DND-41 (cell line): ENCODE results near the gene PRSS16.
A peak's percentile ranks its signal among the peaks of the same experiment; 100 is the strongest.

Experiments used
- ATAC-seq: fragments of 200-7000 bp; cut with Tn5 transposase; 3 replicates; pipeline ENCODE4 v1.9.1; 2021; ENCODE audit warnings: low read depth; ENCODE audit not compliant: insufficient read depth
- DNase-seq: peaks from one replicate; pipeline ENCODE4 v3.0.0-alpha.2; 2020
- H2AFZ ChIP-seq: 2 replicates; pipeline ENCODE4 v1.6.0; 2012; ENCODE audit warnings: low read depth, low read length
- H3K27ac ChIP-seq: 2 replicates; pipeline ENCODE4 v1.5.1; 2012; ENCODE audit warnings: low read length, inconsistent platforms
- H3K27me3 ChIP-seq: fragments of 200-600 bp; sonication (generic); 2 replicates; pipeline ENCODE4 v1.6.0; 2012; ENCODE audit warnings: low read length, mild to moderate bottlenecking, inconsistent platforms; ENCODE audit not compliant: insufficient read depth, poor library complexity
- H3K36me3 ChIP-seq: 2 replicates; pipeline ENCODE4 v1.5.1; 2012; ENCODE audit warnings: low read length, inconsistent platforms; ENCODE audit not compliant: insufficient read depth
- H3K4me1 ChIP-seq: 2 replicates; pipeline ENCODE4 v1.5.1; 2012; ENCODE audit warnings: mild to moderate bottlenecking, low read length; ENCODE audit not compliant: insufficient read depth
- H3K4me2 ChIP-seq: 2 replicates; pipeline ENCODE4 v1.6.0; 2012; ENCODE audit warnings: mild to moderate bottlenecking, moderate library complexity, low read length, inconsistent platforms; ENCODE audit not compliant: insufficient read depth
- H3K4me3 ChIP-seq, 2 experiments: fragments of 200-600 bp in 1 of 2; shearing (Covaris generic) in 1 of 2; 2 replicates each; pipeline ENCODE4 v1.5.1; 2012 to 2016; ENCODE audit warnings: inconsistent platforms in 2 of 2, low read length in 2 of 2, mild to moderate bottlenecking in 2 of 2, low read depth in 1 of 2, moderate library complexity in 1 of 2
- H3K79me2 ChIP-seq: 2 replicates; pipeline ENCODE4 v1.6.0; 2012; ENCODE audit warnings: low read length, inconsistent platforms; ENCODE audit not compliant: insufficient read depth
- H3K9ac ChIP-seq: 2 replicates; pipeline ENCODE4 v1.6.0; 2012; ENCODE audit warnings: low read depth, mild to moderate bottlenecking, inconsistent platforms, low read length, moderate library complexity
- H3K9me3 ChIP-seq: 2 replicates; pipeline ENCODE4 v1.5.1; 2012; ENCODE audit warnings: low read length, moderate library complexity, mild to moderate bottlenecking, inconsistent platforms; ENCODE audit not compliant: insufficient read depth, severe bottlenecking
- H4K20me1 ChIP-seq: 2 replicates; pipeline ENCODE4 v1.6.0; 2012; ENCODE audit warnings: low read length; ENCODE audit not compliant: insufficient read depth
- EZH2 ChIP-seq: IDR thresholded peaks from 3 replicates; pipeline ENCODE4 v1.6.1; 2012; ENCODE audit warnings: borderline replicate concordance, low read depth, mild to moderate bottlenecking, moderate library complexity, low read length, inconsistent platforms; ENCODE audit not compliant: severe bottlenecking
- TF ChIP-seq, protein P1 (sequence below): IDR thresholded peaks from 2 replicates; pipeline ENCODE4 v1.5.1; 2012; ENCODE audit warnings: borderline replicate concordance, low read length, moderate library complexity, mild to moderate bottlenecking; ENCODE audit not compliant: poor library complexity, severe bottlenecking; ENCODE audit errors: extremely low read depth

PRSS16 gene

GRCh38 chr6:27247133-27247836 lies at the start of gene PRSS16:
TSS of gene PRSS16 (plus strand) at chr6:27247701. CDS start at chr6:27247738, 37 bp downstream.
- H3K4me1 ChIP-seq: no peaks in the 10 kb centered on the region
- no peak within 1 kb of the TSS for H3K9ac ChIP-seq
- H3K79me2 ChIP-seq: no peaks in the 10 kb centered on the region
- TF ChIP-seq, protein P1, sequence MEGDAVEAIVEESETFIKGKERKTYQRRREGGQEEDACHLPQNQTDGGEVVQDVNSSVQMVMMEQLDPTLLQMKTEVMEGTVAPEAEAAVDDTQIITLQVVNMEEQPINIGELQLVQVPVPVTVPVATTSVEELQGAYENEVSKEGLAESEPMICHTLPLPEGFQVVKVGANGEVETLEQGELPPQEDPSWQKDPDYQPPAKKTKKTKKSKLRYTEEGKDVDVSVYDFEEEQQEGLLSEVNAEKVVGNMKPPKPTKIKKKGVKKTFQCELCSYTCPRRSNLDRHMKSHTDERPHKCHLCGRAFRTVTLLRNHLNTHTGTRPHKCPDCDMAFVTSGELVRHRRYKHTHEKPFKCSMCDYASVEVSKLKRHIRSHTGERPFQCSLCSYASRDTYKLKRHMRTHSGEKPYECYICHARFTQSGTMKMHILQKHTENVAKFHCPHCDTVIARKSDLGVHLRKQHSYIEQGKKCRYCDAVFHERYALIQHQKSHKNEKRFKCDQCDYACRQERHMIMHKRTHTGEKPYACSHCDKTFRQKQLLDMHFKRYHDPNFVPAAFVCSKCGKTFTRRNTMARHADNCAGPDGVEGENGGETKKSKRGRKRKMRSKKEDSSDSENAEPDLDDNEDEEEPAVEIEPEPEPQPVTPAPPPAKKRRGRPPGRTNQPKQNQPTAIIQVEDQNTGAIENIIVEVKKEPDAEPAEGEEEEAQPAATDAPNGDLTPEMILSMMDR: no peak
- no peak for TF ChIP-seq EZH2
- no peaks in the 10 kb centered on the region for H3K9me3 ChIP-seq
- H3K4me2 ChIP-seq: no peak within 1 kb of the TSS
- H3K36me3 ChIP-seq: no peaks in the 10 kb centered on the region
- DNase-seq (no peak), ATAC-seq (no peak)
- no peak within 1 kb of the TSS for H3K4me3 ChIP-seq
- no peaks in the 10 kb centered on the region for H4K20me1 ChIP-seq
- H3K27me3 ChIP-seq: no peaks in the 10 kb centered on the region
- H3K27ac ChIP-seq: no peak within 1 kb of the TSS
- H2AFZ ChIP-seq: no peak within 1 kb of the TSS

DNA sequence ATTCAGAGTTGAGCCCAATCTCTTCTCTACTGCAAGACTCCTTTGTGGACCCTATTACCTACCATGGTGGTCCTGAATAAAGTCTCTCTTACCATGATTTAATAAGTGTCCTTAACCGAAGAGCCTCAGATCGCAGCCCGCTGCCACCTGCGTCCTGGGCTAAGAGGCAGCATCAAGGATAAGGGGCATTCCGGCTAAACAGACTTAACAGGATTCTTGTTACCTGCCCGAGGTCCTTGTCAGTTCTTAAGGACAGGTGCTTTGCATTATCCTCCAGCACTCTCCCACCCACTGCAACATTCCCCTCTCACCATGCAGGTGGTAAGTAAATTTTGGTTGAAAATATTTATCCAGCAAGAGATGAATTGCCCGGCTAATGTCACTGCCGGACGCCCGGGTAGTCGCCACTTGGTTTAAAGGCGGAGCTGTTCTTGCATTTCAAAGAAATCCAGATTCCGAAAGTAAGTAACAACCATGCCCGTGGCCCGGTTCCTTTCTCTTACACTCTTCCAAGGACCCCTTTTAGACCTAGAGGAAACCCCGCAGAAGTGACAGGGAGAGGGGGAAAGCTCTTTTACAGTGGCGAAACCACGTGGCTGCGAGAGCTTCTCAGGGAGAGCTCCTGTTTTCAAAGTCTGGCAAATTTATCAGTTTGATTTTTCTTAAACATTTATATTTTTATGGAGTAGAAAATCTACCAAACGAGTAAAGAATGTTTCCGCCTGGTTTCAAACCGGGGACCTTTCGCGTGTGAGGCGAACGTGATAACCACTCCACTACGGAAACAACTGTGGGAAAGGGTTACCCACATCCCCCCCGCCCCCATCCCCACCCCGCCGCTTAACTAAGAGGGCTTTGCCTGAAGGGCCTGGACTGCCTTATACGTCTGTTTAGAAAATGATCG lies 41.9 kb upstream of the PRSS16 start:
- no peak overlapping the region for H2AFZ ChIP-seq
- H3K4me1 ChIP-seq: no peaks in the 10 kb centered on the region
- no peaks in the 10 kb centered on the region for H3K79me2 ChIP-seq
- H3K9ac ChIP-seq: no peak overlapping the region
- H3K27ac ChIP-seq: no peak overlapping the region
- H3K4me3 ChIP-seq: no peak overlapping the region
- DNase-seq (peak; percentile 24), ATAC-seq (peak; percentile 48; the same call in 2 of the 3 replicates)
- no peak overlapping the region for H3K4me2 ChIP-seq
- H3K27me3 ChIP-seq: peaks cover 12% of the 10 kb centered on the region
- TF ChIP-seq, protein P1: no peak
- no peak for TF ChIP-seq EZH2
- H4K20me1 ChIP-seq: no peaks in the 10 kb centered on the region
- no peaks in the 10 kb centered on the region for H3K9me3 ChIP-seq
- no peaks in the 10 kb centered on the region for H3K36me3 ChIP-seq

- H3K27me3 ChIP-seq: peaks cover 12% of the 10 kb centered on the region
- H3K4me2 ChIP-seq: no peak overlapping the region
- H3K9ac ChIP-seq: no peak overlapping the region
- no peaks in the 10 kb centered on the region for H3K79me2 ChIP-seq
- ATAC-seq: no peak
- no peaks in the 10 kb centered on the region for H4K20me1 ChIP-seq
- TF ChIP-seq, protein P1: no peak
- no peak for TF ChIP-seq EZH2
- no peak for DNase-seq
- no peaks in the 10 kb centered on the region for H3K36me3 ChIP-seq
- H3K4me1 ChIP-seq: no peaks in the 10 kb centered on the region
- no peak overlapping the region for H3K4me3 ChIP-seq
- no peak overlapping the region for H3K27ac ChIP-seq
- H2AFZ ChIP-seq: no peak overlapping the region
- H3K9me3 ChIP-seq: no peaks in the 10 kb centered on the region
Measured at GRCh38 chr6:27206806-27207205, 40.7 kb upstream of the PRSS16 start.
